HepG2 (cell line): ENCODE data around the gene TTC17. TPM values are rescaled to one million over a fixed set of nuclear protein-coding genes. Genes with fewer than 3 reads are reported as not detected.

Experiments
- ATAC-seq: fragments of 200-7000 bp; cut with Tn5 transposase; 3 replicates; pipeline ENCODE4 v1.9.1; 2020; ENCODE audit warnings: mild to moderate bottlenecking, moderate library complexity
- BruUV-seq: library from RNA; stranded (reverse); fragments of 400-500 nt; replicated peaks from 2 replicates; lab custom pipeline; 2021; lab: Mats Ljungman, UMichigan
- CTCF ChIA-PET: fragments of 300-600 bp; formaldehyde crosslinking; extraction: SDS; loops from one replicate; lab custom pipeline; 2021; ENCODE audit warnings: low total read pairs, inconsistent platforms, low intra/inter-chr PET ratio; lab: Yijun Ruan, JAX
- POLR2A ChIA-PET: fragments of 350-600 bp; sonication (Branson Sonifier 250); formaldehyde crosslinking; loops from one replicate; lab custom pipeline; 2020; ENCODE audit warnings: antibody characterized with exemption, inconsistent platforms; lab: Yijun Ruan, JAX
- DNase-seq: peaks from one replicate; pipeline ENCODE4 v3.0.0-alpha.2; 2015; ENCODE audit warnings: low spot score
- FAIRE-seq: peaks from 3 replicates; lab custom pipeline; 2011; peaks lifted over from hg19 to GRCh38; lab: Jason Lieb, UNC
- H2AFZ ChIP-seq: one replicate; pipeline ENCODE4 v1.6.1; 2011; ENCODE audit warnings: low read length, inconsistent platforms
- H3K27ac ChIP-seq: fragments of 300-600 bp; 3 replicates; pipeline ENCODE4 v1.8.0; 2011; ENCODE audit warnings: mixed run types, mild to moderate bottlenecking, mixed read lengths, low read length, inconsistent platforms; ENCODE audit not compliant: insufficient read depth; ENCODE audit errors: extremely low read length
- H3K27me3 ChIP-seq, 2 experiments: fragments of 200-600 bp in 1 of 2; 2 replicates in 1 of 2; 3 replicates in 1 of 2; pipeline versions ENCODE4 v1.6.0 to v1.8.0; 2011; ENCODE audit warnings: low read length in 2 of 2, mild to moderate bottlenecking in 2 of 2, moderate library complexity in 2 of 2, inconsistent platforms in 1 of 2; ENCODE audit not compliant: insufficient read depth in 2 of 2, control insufficient read depth in 1 of 2
- H3K36me3 ChIP-seq, 2 experiments: fragments of 200-600 bp in 1 of 2; replicated peaks in 1 of 2; 2 replicates in 1 of 2; 3 replicates in 1 of 2; pipeline versions ENCODE4 v1.5.1 to v1.8.0; 2011; ENCODE audit warnings: low read length in 2 of 2, inconsistent platforms in 1 of 2; ENCODE audit not compliant: insufficient read depth in 2 of 2, control insufficient read depth in 1 of 2
- H3K4me1 ChIP-seq: 2 replicates; pipeline ENCODE4 v1.5.1; 2012; ENCODE audit warnings: low read length, inconsistent platforms; ENCODE audit not compliant: insufficient read depth
- H3K4me2 ChIP-seq: 2 replicates; pipeline ENCODE4 v1.6.0; 2011; ENCODE audit warnings: low read depth, low read length, inconsistent platforms
- H3K4me3 ChIP-seq, 3 experiments: fragments of 200-600 bp in 1 of 3; sonication (generic), shearing (Covaris generic) in 1 of 3; replicated peaks in 1 of 3; 2 replicates each; pipeline ENCODE4 v1.5.1; 2011 to 2016; ENCODE audit warnings: low read length in 3 of 3, inconsistent platforms in 2 of 3, low read depth in 2 of 3, mild to moderate bottlenecking in 2 of 3, control low read depth in 1 of 3, mixed read lengths in 1 of 3; ENCODE audit not compliant: insufficient read depth in 1 of 3
- H3K79me2 ChIP-seq: one replicate; pipeline ENCODE4 v1.6.1; 2011; ENCODE audit warnings: low read length, inconsistent platforms; ENCODE audit not compliant: insufficient read depth
- H3K9ac ChIP-seq: 2 replicates; pipeline ENCODE4 v1.6.0; 2011; ENCODE audit warnings: mild to moderate bottlenecking, low read depth, low read length, inconsistent platforms; ENCODE audit not compliant: insufficient read depth
- H3K9me3 ChIP-seq: 2 replicates; pipeline ENCODE4 v1.5.1; 2012; ENCODE audit warnings: mild to moderate bottlenecking, low read length
- H4K20me1 ChIP-seq: 2 replicates; pipeline ENCODE4 v1.6.0; 2011; ENCODE audit warnings: inconsistent platforms, mild to moderate bottlenecking, low read length, moderate library complexity; ENCODE audit not compliant: insufficient read depth
- ATF7-NPFF ChIP-seq: sonication (generic); formaldehyde crosslinking; IDR thresholded peaks from 2 replicates; pipeline ENCODE4 v1.8.1; 2023; ENCODE audit warnings: mild to moderate bottlenecking, low read depth, missing genetic modification reagents, moderate library complexity
- ATM ChIP-seq: fragments of 450-650 bp; IDR thresholded peaks from 2 replicates; pipeline ENCODE4 v1.7.1; 2017; ENCODE audit warnings: mild to moderate bottlenecking, borderline replicate concordance
- DRAP1 ChIP-seq: IDR thresholded peaks from 2 replicates; pipeline ENCODE4 v1.6.1; 2016; ENCODE audit warnings: missing genetic modification reagents, missing compliant biosample characterization
- ELK4 ChIP-seq: sonication (generic); formaldehyde crosslinking; IDR thresholded peaks from 2 replicates; pipeline ENCODE4 v1.9.0; 2021; ENCODE audit warnings: missing genetic modification reagents, borderline replicate concordance
- HNF4A ChIP-seq: sonication (generic); formaldehyde crosslinking; IDR thresholded peaks from 2 replicates; pipeline ENCODE4 v1.4.0; 2020; ENCODE audit warnings: missing genetic modification reagents
- NR2F2 ChIP-seq: IDR thresholded peaks from 2 replicates; pipeline ENCODE4 v1.6.1; 2012; ENCODE audit warnings: low read depth, inconsistent platforms, borderline replicate concordance
- PRMT3 ChIP-seq: sonication (generic); formaldehyde crosslinking; IDR thresholded peaks from 2 replicates; pipeline ENCODE4 v1.8.1; 2022; ENCODE audit warnings: low read depth, mild to moderate bottlenecking, moderate library complexity, missing genetic modification reagents, borderline replicate concordance
- SMAD1 ChIP-seq: sonication (generic); formaldehyde crosslinking; IDR thresholded peaks from 2 replicates; pipeline ENCODE4 v1.4.0; 2020; ENCODE audit warnings: missing genetic modification reagents, low read depth, mild to moderate bottlenecking, borderline replicate concordance
- ZBTB7A ChIP-seq: sonication (generic); formaldehyde crosslinking; IDR thresholded peaks from 2 replicates; pipeline ENCODE4 v1.8.0; 2022; ENCODE audit warnings: mild to moderate bottlenecking, missing genetic modification reagents
- ZFAT ChIP-seq: sonication (generic); formaldehyde crosslinking; conservative IDR thresholded peaks from 2 replicates; pipeline ENCODE4 v1.8.1; 2023; ENCODE audit warnings: missing genetic modification reagents, inconsistent platforms
- ZKSCAN8 ChIP-seq: IDR thresholded peaks from 2 replicates; pipeline ENCODE4 v1.6.1; 2016; ENCODE audit warnings: borderline replicate concordance, missing genetic modification reagents, missing compliant biosample characterization
- ZNF546 ChIP-seq: sonication (generic); formaldehyde crosslinking; conservative IDR thresholded peaks from 2 replicates; pipeline ENCODE4 v1.8.1; 2023; ENCODE audit warnings: mild to moderate bottlenecking, missing genetic modification reagents
- ZNF781 ChIP-seq: sonication (generic); formaldehyde crosslinking; IDR thresholded peaks from 2 replicates; pipeline ENCODE4 v1.5.1; 2020; ENCODE audit warnings: borderline replicate concordance, mild to moderate bottlenecking, missing genetic modification reagents; ENCODE audit errors: not compliant biosample characterization
- ZNF782 ChIP-seq: sonication (generic); formaldehyde crosslinking; IDR thresholded peaks from 2 replicates; pipeline ENCODE4 v1.4.0; 2020; ENCODE audit warnings: missing genetic modification reagents, mild to moderate bottlenecking, borderline replicate concordance
- WGBS: methylation state at CpG from one replicate; pipeline ENCODE4 v1.1.6; 2017; ENCODE audit warnings: low lambda C conversion rate; 5-methylcytosine and 5-hydroxymethylcytosine counted together
- in situ Hi-C: cut with HindIII; loops from 2 replicates; pipeline ENCODE4 v1.10.0; 2017; ENCODE audit warnings: low pct_unique_long_range_greater_than_20kb; ENCODE audit not compliant: extremely low pct_ligation_motif_present
- intact Hi-C: fragments of 100-400 bp; cut with micrococcal nuclease; formaldehyde crosslinking; loops from one replicate; pipeline ENCODE4 v1.10.0; 2022; ENCODE audit not compliant: unreplicated experiment
- polyA plus RNA-seq, 8 experiments: library from polyadenylated mRNA; depleted of rRNA in 3 of 8; stranded (reverse) in 7 of 8; unstranded in 1 of 8; fragments of >200 nt; fragmentation: Illumina TruSeq in 4 of 8; extraction: Trizol in 4 of 8; gene quantifications; 2 replicates each; pipeline versions ENCODE4 v1.2.1 to v1.2.3, GENCODE V29; 2011 to 2016; ENCODE audit warnings: low read depth in 4 of 8, missing spikeins in 1 of 8, mixed read lengths in 1 of 8; ENCODE audit not compliant: insufficient read depth in 1 of 8
- total RNA-seq, 5 experiments: library from RNA; depleted of rRNA; stranded (reverse); fragments of >200 nt; fragmentation: Illumina TruSeq; extraction: Trizol; gene quantifications; 2 replicates each; pipeline ENCODE4 v1.2.3, GENCODE V29; 2016; ENCODE audit warnings: low read depth in 1 of 5
- TF ChIP-seq, protein P1 (sequence below): sonication (generic); formaldehyde crosslinking; conservative IDR thresholded peaks from 2 replicates; pipeline ENCODE4 v1.4.0; 2020; ENCODE audit warnings: mild to moderate bottlenecking, missing genetic modification reagents, moderate library complexity
- TF ChIP-seq, protein P2 (sequence below): sonication (generic); formaldehyde crosslinking; IDR thresholded peaks from 2 replicates; pipeline ENCODE4 v1.4.0; 2020; ENCODE audit warnings: missing genetic modification reagents, borderline replicate concordance
- TF ChIP-seq, protein P3 (sequence below): sonication (generic); formaldehyde crosslinking; IDR thresholded peaks from 2 replicates; pipeline ENCODE4 v1.9.0; 2021; ENCODE audit warnings: missing genetic modification reagents, mild to moderate bottlenecking, borderline replicate concordance

Gene TTC17
- total and polyA plus RNA-seq, 2 of the 13 experiments (the other 11 are each of a cell fraction or from before 2014, with no cell fraction given), result 55.9 to 99.7 TPM

DNA sequence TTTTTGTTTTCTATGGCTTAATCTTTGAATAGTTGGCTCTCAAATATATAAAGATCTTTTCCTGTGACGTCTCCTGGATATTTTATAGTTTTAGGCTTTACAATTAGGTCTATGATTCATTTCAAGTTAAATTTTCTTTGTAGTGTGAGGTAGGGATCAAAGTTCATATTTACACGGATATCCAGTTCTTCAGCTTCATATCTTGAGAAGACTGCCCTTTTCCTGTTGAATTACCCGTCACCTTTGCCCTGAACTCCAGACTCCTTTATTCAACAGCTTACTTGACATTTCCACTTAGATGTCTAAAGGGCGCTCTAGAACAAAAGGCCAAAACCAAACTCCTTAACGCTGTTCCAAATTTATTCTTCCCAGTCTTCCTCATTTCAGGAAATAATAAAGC is 51.7 kb downstream of the TTC17 start:
- no peaks in the 10 kb centered on the region for H4K20me1 ChIP-seq
- no TSS peak for BruUV-seq
- H3K36me3 ChIP-seq, result peaks cover 5 to 33% of the 10 kb centered on the region in 2 experiments; a peak in 3 of 5 replicates
- ChIA-PET CTCF (interaction anchor here (0.6 kb wide), 1 partner anchor 22 kb away, joined by 3 read pairs; no protein-coding TSS in a partner anchor), POLR2A (no interaction called here)
- peaks cover 33% of the 10 kb centered on the region for H3K4me1 ChIP-seq
- no peaks in the 10 kb centered on the region for H3K27me3 ChIP-seq
- ATAC-seq (no peak), FAIRE-seq (peak; percentile 36), DNase-seq (peak; percentile 21)
- no peaks in the 10 kb centered on the region for H3K9me3 ChIP-seq
- H3K9ac ChIP-seq, result no peak overlapping the region
- H2AFZ ChIP-seq, result no peak overlapping the region
- H3K4me2 ChIP-seq, result peak overlapping the region; percentile 9; the same call in 1 of the 2 replicates
- in situ Hi-C loops (loop anchor here (10.0 kb wide), 1 partner anchor 86 kb away; no protein-coding TSS in a partner anchor), intact Hi-C loops (no loop called here)
- no peak overlapping the region for H3K4me3 ChIP-seq
- WGBS, result 40% methylated on average over 5 of the region's 5 CpGs
- no peak overlapping the region for H3K27ac ChIP-seq
- H3K79me2 ChIP-seq, result no peaks in the 10 kb centered on the region
- TF ChIP-seq SMAD1, result no peak
- TF ChIP-seq ZNF782 (CRISPR knock-in tag), result no peak
- TF ChIP-seq, protein P1, sequence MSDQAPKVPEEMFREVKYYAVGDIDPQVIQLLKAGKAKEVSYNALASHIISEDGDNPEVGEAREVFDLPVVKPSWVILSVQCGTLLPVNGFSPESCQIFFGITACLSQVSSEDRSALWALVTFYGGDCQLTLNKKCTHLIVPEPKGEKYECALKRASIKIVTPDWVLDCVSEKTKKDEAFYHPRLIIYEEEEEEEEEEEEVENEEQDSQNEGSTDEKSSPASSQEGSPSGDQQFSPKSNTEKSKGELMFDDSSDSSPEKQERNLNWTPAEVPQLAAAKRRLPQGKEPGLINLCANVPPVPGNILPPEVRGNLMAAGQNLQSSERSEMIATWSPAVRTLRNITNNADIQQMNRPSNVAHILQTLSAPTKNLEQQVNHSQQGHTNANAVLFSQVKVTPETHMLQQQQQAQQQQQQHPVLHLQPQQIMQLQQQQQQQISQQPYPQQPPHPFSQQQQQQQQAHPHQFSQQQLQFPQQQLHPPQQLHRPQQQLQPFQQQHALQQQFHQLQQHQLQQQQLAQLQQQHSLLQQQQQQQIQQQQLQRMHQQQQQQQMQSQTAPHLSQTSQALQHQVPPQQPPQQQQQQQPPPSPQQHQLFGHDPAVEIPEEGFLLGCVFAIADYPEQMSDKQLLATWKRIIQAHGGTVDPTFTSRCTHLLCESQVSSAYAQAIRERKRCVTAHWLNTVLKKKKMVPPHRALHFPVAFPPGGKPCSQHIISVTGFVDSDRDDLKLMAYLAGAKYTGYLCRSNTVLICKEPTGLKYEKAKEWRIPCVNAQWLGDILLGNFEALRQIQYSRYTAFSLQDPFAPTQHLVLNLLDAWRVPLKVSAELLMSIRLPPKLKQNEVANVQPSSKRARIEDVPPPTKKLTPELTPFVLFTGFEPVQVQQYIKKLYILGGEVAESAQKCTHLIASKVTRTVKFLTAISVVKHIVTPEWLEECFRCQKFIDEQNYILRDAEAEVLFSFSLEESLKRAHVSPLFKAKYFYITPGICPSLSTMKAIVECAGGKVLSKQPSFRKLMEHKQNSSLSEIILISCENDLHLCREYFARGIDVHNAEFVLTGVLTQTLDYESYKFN (CRISPR knock-in tag), result peak; percentile 37; the same call in 1 of the 2 replicates
- TF ChIP-seq ZNF546 (CRISPR knock-in tag), result no peak
- TF ChIP-seq HNF4A (CRISPR knock-in tag), result peak; percentile 77
- TF ChIP-seq ATF7-NPFF (CRISPR knock-in tag), result no peak
- TF ChIP-seq, protein P2, sequence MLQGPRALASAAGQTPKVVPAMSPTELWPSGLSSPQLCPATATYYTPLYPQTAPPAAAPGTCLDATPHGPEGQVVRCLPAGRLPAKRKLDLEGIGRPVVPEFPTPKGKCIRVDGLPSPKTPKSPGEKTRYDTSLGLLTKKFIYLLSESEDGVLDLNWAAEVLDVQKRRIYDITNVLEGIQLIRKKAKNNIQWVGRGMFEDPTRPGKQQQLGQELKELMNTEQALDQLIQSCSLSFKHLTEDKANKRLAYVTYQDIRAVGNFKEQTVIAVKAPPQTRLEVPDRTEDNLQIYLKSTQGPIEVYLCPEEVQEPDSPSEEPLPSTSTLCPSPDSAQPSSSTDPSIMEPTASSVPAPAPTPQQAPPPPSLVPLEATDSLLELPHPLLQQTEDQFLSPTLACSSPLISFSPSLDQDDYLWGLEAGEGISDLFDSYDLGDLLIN (CRISPR knock-in tag), result no peak
- TF ChIP-seq ELK4, result no peak
- TF ChIP-seq ZNF781 (CRISPR knock-in tag), result no peak
- TF ChIP-seq, protein P3, sequence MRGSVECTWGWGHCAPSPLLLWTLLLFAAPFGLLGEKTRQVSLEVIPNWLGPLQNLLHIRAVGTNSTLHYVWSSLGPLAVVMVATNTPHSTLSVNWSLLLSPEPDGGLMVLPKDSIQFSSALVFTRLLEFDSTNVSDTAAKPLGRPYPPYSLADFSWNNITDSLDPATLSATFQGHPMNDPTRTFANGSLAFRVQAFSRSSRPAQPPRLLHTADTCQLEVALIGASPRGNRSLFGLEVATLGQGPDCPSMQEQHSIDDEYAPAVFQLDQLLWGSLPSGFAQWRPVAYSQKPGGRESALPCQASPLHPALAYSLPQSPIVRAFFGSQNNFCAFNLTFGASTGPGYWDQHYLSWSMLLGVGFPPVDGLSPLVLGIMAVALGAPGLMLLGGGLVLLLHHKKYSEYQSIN (CRISPR knock-in tag), result no peak
- peak; percentile 64; the same call in 1 of the 2 replicates for TF ChIP-seq NR2F2
- TF ChIP-seq ZKSCAN8 (CRISPR knock-in tag), result no peak
- TF ChIP-seq PRMT3 (CRISPR knock-in tag), result no peak
- no peak for TF ChIP-seq DRAP1 (CRISPR knock-in tag)
- no peak for TF ChIP-seq ZBTB7A (CRISPR knock-in tag)
- TF ChIP-seq ZFAT, result no peak
- no peak for TF ChIP-seq ATM
